Right lobe of liver (tissue), 6 donors: ENCODE data around the gene CITED2. TPM values are rescaled to one million over a fixed set of nuclear protein-coding genes. Genes with fewer than 3 reads are reported as not detected.

Source experiments
- ATAC-seq, 4 donors: fragments of 200-7000 bp; cut with Tn5 transposase; one replicate each; pipeline ENCODE4 v1.9.1; 2020; ENCODE audit warnings: mild to moderate bottlenecking in 4 of 4, moderate library complexity in 4 of 4
- DNase-seq, 3 donors: peaks; one replicate each; pipeline ENCODE4 v3.0.0-alpha.2; 2020
- H3K27ac ChIP-seq, 3 donors: fragments of 200-600 bp; one replicate each; pipeline ENCODE4 v1.8.0; 2022
- H3K27me3 ChIP-seq, 2 donors: fragments of 200-600 bp; one replicate each; pipeline ENCODE4 v1.8.0; 2022
- H3K36me3 ChIP-seq, 4 donors: fragments of 200-600 bp; sonication (generic) in 1 of 4; one replicate each; pipeline versions ENCODE4 v1.5.1 to v1.8.0; 2017 to 2022; ENCODE audit warnings: control low read depth in 1 of 4
- H3K4me1 ChIP-seq, 4 donors: fragments of 200-600 bp; sonication (generic) in 1 of 4; one replicate each; pipeline versions ENCODE4 v1.5.1 to v1.8.0; 2017 to 2022; ENCODE audit warnings: control low read depth in 1 of 4
- H3K4me3 ChIP-seq, 3 donors: fragments of 200-600 bp; one replicate each; pipeline ENCODE4 v1.8.0; 2022
- H3K9me3 ChIP-seq, 4 donors: fragments of 200-600 bp; sonication (generic) in 1 of 4; one replicate each; pipeline versions ENCODE4 v1.5.1 to v1.8.0; 2017 to 2022; ENCODE audit warnings: control low read depth in 1 of 4
- POLR2A ChIP-seq: fragments of 450-650 bp; IDR thresholded peaks from one replicate; pipeline ENCODE4 v1.6.1; 2017; ENCODE audit warnings: antibody characterized with exemption, mild to moderate bottlenecking
- WGBS: methylation state at CpG from one replicate; pipeline ENCODE4 v1.1.6; 2018; ENCODE audit warnings: low coverage, low lambda C conversion rate; ENCODE audit not compliant: insufficient coverage; ENCODE audit errors: missing lambda C conversion rate; 5-methylcytosine and 5-hydroxymethylcytosine counted together
- intact Hi-C, 2 donors: fragments of 100-400 bp; cut with DNase I; formaldehyde crosslinking; loops; one replicate each; pipeline versions ENCODE4 v1.11.2 to v1.14.1; 2022
- total RNA-seq, 6 experiments: library from RNA; depleted of rRNA in 2 of 6; stranded (reverse); fragments of >200 nt in 2 of 6; fragmentation: NEBNext Ultra II Directional in 3 of 6; extraction: Animal tissue kit (Norgen Biotek cat#: 25700) in 3 of 6; gene quantifications; one replicate each; pipeline versions ENCODE4 v1.1.0 to v1.2.4, GENCODE V29; 2016 to 2023
- TF ChIP-seq, protein P1 (sequence below), 4 donors: fragments of 200-600 bp in 3 of 4; fragments of 450-650 bp in 1 of 4; IDR thresholded peaks; one replicate each; pipeline versions ENCODE4 v1.5.1 to v1.8.0; 2016 to 2022; ENCODE audit warnings: antibody characterized with exemption in 4 of 4, mild to moderate bottlenecking in 2 of 4
- donor health status: DM: no; HTN: yes; CAD: no.
- donor health status: DM: no; HTN: no; CAD: no.
- donor health status: DM: no; HTN: no; CAD: no.
- donor health status: DM: no; HTN: yes; CAD: no.
- donor health status: DM: no; HTN: yes; CAD: no.

The CITED2 gene
- total RNA-seq, 6 experiments from 2014 or later, result 76.6 to 373 (median 126) TPM

DNA sequence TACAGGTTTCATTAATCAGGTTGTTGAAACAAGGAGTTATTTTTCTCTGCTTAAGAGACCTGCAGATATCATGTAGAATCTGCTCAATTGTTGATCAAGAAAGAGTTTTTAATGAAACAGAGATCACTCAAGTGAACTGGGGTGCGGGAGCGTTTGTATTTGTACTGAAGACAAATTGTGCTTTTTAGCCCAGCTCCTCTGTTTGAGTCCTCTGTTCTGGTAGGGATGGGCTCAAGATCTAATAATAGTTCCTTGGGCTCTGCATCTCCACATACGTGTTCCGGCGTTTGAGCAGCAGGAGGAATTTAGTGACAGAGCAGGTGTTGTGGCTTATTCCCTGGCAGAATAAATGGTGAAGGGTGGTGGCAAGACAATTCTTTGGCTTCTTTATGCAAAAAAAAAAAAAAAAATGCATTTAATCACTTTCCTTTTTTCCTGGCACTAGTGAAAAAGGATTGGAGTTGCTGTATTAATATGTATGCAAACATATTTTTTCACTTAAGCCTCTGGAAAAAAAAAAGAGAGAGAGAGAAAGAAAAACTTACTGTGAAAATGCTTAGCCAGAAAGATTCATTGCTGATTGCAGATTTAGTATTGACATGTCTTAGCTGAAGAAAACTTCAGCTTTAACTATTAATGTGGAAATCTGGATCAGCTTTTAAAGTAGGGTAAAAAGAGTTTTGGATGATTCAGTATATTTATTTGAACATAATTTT is 4.0 kb downstream of the CITED2 start:
- Histone ChIP-seq H3K4me3 (peak overlapping the region in 2 of 3 donors; percentile 71 to 73), H3K36me3 (peaks cover 0 to 22% (median 0%) of the 10 kb centered on the region in 4 donors), H3K27ac (peak overlapping the region; percentile 7 to 94 (median 88)), H3K4me1 (peaks cover 0 to 18% (median 6%) of the 10 kb centered on the region in 4 donors), H3K9me3 (no peaks in the 10 kb centered on the region), H3K27me3 (no peaks in the 10 kb centered on the region)
- DNase-seq (no peak), ATAC-seq (no peak)
- 1% methylated on average over 5 of the region's 5 CpGs for WGBS
- no peak for TF ChIP-seq POLR2A
- TF ChIP-seq, protein P1, sequence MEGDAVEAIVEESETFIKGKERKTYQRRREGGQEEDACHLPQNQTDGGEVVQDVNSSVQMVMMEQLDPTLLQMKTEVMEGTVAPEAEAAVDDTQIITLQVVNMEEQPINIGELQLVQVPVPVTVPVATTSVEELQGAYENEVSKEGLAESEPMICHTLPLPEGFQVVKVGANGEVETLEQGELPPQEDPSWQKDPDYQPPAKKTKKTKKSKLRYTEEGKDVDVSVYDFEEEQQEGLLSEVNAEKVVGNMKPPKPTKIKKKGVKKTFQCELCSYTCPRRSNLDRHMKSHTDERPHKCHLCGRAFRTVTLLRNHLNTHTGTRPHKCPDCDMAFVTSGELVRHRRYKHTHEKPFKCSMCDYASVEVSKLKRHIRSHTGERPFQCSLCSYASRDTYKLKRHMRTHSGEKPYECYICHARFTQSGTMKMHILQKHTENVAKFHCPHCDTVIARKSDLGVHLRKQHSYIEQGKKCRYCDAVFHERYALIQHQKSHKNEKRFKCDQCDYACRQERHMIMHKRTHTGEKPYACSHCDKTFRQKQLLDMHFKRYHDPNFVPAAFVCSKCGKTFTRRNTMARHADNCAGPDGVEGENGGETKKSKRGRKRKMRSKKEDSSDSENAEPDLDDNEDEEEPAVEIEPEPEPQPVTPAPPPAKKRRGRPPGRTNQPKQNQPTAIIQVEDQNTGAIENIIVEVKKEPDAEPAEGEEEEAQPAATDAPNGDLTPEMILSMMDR (IDR thresholded peaks at IDR 0.05), result no peak
- intact Hi-C loops, result loop anchor here (10.0 kb wide), 2 partner anchors 314 to 464 kb away; no protein-coding TSS in a partner anchor

DNA sequence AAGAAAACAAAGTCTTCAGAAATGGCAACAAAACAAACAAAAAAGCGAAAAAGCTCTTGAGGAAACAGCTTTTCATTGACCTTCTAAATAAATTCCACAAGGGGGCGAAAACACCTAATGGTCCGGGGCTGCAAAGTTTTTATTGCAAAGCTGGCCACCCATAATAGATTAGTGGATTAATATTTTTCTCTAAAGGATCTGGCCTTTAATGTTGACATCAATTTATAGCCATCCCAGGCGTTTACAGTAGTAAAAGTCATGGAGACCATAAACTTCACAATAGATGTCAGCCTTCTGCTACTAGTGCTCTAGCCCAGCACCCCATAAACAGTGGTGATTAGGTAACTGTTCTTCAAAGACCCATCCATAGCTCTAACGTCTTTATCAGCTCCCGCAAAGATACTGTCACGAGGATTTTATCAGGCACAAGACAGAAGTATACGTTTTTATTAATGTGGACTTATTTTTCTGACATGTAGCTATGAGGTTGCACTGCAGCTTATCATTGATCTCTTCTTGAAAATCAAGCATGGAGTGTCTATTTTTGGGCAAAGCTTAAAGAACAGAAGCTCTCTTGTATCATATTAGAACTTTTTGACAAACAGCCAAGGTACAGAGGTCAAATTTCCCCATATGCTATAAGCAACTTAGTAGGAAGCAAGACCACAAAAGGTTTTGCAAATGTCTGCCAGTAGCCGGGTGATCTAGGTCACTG is 4.7 kb downstream of the CITED2 start:
- Histone ChIP-seq H3K9me3 (no peaks in the 10 kb centered on the region), H3K4me3 (peak overlapping the region in 2 of 3 donors; percentile 14 to 73), H3K27me3 (no peaks in the 10 kb centered on the region), H3K36me3 (peaks cover 0 to 22% (median 0%) of the 10 kb centered on the region in 4 donors), H3K4me1 (peaks cover 0 to 18% (median 5%) of the 10 kb centered on the region in 4 donors), H3K27ac (peak overlapping the region; percentile 7 to 94 (median 88))
- 4% methylated on average over 9 of the region's 9 CpGs for WGBS
- ATAC-seq, result peak; percentile 14 to 28 (median 18)
- no peak for TF ChIP-seq POLR2A
- TF ChIP-seq, protein P1 (IDR thresholded peaks at IDR 0.05), result peak; percentile 73 to 83 (median 75)
- intact Hi-C loops, result loop anchor here (10.0 kb wide), 2 partner anchors 315 to 465 kb away; no protein-coding TSS in a partner anchor
- DNase-seq, result no peak

DNA sequence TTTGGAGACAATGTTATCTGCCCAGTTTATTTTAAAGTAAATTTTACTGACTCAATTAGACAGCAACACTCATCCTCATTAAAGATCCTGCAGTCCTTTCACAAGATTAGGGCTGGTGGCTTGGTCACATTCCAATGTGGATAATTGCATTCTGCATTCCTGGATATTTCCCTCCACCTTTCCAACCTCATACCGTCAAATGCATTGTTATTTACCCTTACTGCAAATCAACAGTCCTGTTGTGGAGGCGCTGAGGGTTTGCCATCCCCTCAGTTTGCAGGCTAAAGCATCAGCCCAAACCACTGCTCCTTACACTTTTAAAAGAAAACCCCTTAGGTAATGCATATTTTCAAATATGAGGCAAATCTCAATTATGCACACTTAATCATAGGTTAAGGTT is 5.4 kb downstream of the CITED2 start:
- H3K4me3 ChIP-seq, result no peak overlapping the region
- no peak for TF ChIP-seq POLR2A
- no peak for ATAC-seq

DNA sequence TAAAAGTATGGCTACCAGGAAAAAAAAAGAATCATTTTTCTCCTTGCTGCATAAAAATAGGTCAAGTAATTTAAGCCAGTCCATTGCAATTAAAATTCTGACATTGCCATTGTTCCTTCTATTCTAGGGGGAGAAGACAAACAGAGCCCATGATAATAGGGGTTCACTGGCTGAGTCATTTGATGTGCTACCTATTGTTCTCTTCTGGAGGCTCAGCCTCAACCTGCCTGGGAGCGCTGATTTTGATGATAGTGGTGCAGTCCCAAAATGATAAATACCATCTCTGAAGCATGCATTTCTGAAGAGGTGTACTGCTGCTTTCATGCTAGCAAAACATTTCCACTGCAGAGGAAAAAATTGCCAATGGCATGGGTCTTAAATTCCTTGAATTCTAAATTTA is 5.8 kb downstream of the CITED2 start:
- WGBS, result 83% methylated on average over 1 of the region's 1 CpG
- ATAC-seq (no peak), DNase-seq (no peak)

More for the DNA sequence above, 5.4 kb downstream of the CITED2 start:
- WGBS, result 55% methylated on average over 2 of the region's 2 CpGs
- no peak for DNase-seq
- Histone ChIP-seq H3K9me3 (no peaks in the 10 kb centered on the region), H3K27ac (peak overlapping the region in 1 of 3 donors; percentile 94), H3K4me1 (peaks cover 0 to 18% (median 4%) of the 10 kb centered on the region in 4 donors), H3K36me3 (peaks cover 0 to 22% (median 0%) of the 10 kb centered on the region in 4 donors), H3K27me3 (no peaks in the 10 kb centered on the region)
- intact Hi-C loops, result no loop called here

More for the DNA sequence above, 5.8 kb downstream of the CITED2 start:
- no peak overlapping the region for H3K27ac ChIP-seq
- H3K9me3 ChIP-seq, result no peaks in the 10 kb centered on the region
- H3K27me3 ChIP-seq, result no peaks in the 10 kb centered on the region
- peaks cover 0 to 18% (median 4%) of the 10 kb centered on the region in 4 donors for H3K4me1 ChIP-seq
- intact Hi-C loops, result no loop called here
- TF ChIP-seq, protein P1 (IDR thresholded peaks at IDR 0.05), result no peak
- TF ChIP-seq POLR2A, result no peak
- no peak overlapping the region for H3K4me3 ChIP-seq
- peaks cover 0 to 19% (median 0%) of the 10 kb centered on the region in 4 donors for H3K36me3 ChIP-seq
